GM15510 (cell line): ENCODE data around the gene EHMT1.

Experiments
- POLR2A ChIP-seq: IDR thresholded peaks from 3 replicates; pipeline ENCODE4 v1.6.1; 2011; ENCODE audit warnings: borderline replicate concordance; ENCODE audit not compliant: insufficient read length; ENCODE audit errors: extremely low read depth

EHMT1 gene

DNA sequence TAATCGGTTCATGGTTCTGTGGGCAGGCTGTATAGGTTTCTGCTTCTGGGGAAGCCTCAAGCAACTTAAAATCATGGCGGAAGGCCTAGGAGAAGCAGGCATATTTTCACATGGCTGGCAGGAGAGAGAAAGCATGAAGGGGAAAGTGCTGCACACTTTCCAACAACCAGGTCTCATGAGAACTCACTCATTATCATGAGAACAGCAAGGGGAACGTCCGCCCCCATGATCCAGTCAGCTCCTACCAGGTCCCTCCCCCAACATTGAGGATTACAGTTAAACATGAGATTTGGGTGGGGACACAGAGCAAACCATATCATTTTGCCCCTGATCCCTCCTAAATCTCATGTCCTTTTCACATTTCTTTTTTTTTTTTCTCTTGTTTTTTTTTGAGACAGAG is 82.1 kb downstream of the EHMT1 start:
- TF ChIP-seq POLR2A, result no peak

DNA sequence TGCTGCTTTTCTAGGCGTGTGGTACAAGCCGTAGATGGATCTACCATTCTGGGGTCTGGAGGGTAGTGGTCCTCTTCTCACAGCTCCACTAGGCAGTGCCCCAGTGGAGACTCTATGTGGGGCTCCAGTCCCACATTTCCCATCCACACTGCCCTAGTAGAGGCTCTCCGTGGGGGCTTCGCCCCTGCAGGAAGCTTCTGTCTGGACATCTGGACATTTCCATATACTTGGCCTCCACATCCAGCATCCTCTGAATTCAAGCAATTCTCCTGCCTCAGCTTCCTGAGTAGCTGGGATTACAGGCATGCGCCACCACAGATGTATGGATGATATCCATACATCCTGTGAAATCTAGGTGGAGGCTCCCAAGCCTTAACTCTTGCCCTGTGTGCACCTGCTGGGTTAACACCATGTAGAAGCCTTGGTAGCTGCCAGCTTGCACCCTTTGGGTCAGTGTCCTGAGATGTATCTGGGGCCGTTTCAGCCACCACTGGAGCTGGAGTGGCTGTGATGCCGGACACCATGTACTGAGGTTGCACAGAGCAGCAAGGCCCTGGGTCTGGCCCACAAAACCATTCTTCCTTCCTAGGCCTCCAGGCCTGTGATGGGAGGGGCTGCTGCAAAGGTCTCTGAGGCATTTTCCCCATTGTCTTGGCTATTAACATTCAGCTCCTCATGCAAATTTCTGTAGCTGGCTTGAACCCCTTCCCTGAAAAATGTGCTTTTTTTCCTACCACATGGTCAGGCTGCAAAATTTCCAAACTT is 84.0 kb downstream of the EHMT1 start:
- TF ChIP-seq POLR2A, result no peak

DNA sequence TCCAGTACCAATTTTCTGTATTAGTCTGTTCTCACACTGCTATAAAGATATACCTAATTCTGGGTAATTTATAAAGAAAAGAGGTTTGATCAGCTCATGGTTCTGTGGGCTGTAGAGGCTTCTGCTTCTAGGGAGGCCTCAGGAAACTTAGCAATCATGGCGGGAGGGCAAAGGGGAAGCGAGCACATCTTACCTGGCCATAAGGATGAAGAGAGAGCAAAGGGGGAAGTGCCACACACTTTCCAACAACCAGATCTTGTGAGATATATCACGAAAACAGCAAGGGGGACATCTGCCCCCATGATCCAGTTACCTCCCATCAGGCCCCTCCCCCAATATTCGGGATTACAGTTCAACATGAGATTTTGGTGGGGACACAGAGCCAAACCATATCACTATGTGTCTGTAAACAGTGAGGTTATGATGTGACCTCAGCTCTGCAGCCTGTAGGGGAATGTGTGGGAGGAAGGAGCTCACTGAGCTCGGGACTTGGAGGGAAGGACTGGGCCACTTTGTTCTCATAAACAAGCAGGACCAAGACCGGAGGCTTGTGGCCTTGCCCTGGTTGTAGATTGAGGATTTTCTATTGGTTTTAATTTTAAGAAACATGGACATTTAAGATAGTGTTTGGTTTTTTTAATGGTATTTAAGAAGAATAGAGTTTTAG is 85.2 kb downstream of the EHMT1 start:
- TF ChIP-seq POLR2A, result no peak

DNA sequence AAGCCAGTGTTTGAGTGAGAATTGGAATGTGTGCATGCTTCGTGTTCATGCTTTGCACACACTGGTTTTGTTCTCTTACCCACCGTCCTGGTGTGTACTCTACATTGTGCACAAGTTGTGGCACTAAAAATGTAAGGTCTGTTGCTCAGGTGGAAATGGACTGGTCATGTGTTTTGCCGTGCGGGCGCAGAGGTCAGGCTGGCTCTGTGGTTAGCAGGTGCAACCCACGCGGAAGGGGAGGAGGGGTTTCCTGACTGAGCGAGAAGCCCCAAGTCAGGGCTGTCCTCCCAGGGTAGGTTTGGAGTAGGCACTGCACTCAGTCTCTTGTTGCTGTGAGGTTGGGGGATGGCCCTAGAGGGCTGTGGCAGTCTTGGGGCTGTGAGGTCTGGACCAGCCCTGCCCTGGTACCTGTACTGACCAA is 86.6 kb downstream of the EHMT1 start:
- TF ChIP-seq POLR2A, result no peak

DNA sequence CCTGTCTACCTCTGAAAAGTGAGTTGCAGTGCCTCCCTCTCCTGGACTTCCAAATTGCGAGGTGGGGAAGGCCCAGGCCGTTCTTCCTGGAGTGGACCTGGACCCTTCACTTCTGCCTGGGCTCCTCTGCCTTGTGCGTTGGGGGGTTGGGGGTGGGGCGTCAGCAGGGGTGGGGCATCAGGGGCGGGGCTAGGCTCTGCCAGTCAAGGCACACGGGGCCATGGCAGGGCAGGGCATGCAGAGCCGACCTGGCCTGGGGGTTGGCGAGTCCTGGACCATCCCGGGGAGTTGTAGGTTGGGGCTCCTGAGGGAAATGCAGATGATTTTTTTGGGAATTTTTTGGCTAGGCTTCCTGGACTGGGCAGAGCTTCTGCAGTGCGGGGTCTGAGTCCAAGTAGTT is 87.1 kb downstream of the EHMT1 start:
- no peak for TF ChIP-seq POLR2A

DNA sequence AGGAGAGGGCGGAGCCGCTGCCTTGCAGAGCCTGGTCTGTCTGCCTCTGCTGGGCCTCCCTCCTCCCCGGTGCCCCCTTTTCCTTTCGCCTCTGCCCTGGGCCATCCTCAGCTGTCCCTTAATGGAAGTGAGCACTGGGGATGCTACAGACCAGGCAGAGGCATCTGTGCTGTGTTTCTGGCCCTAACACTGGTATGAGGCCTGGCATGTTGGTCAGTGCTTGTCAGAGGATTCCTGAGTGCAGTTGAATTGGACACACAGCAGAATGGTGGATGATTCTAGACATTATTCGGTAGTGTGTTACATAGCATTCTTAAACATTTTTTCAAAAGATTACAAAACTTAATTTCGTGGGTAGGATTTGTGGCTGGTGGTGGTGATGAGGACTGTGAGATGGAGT is 88.6 kb downstream of the EHMT1 start:
- TF ChIP-seq POLR2A, result no peak

DNA sequence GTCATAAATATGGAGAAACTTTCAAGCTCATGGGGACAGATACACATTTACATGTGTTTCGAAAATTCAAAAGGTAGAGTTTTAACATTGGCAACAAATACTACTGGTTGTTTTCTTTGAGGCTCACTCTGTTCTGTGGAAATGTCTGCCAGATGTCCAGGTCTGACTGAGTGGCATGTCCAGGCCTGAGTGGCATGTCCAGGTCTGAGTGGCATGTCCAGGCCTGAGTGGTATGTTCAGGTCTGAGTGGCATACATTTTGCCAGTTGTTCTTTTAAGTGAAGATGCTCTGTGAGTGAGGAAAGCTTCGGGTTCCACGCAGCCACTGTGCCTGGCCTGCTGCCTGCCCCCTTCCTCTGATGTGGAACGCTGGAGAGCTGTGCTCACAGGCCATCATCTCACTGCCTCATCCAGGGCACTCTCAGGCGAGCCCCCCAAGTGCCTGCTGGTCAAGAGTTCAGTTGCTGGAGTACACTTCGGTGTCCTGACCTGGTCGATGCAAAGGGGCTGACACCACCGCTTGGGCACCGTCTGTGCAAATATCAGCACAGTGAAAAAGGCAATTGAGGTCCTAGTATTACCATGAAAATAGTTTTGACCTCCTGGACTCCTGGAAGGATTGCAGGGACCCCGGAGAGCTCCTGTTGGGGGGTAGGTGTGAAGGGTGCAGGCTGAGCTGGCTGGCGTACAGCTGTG is 89.9 kb downstream of the EHMT1 start:
- no peak for TF ChIP-seq POLR2A

DNA sequence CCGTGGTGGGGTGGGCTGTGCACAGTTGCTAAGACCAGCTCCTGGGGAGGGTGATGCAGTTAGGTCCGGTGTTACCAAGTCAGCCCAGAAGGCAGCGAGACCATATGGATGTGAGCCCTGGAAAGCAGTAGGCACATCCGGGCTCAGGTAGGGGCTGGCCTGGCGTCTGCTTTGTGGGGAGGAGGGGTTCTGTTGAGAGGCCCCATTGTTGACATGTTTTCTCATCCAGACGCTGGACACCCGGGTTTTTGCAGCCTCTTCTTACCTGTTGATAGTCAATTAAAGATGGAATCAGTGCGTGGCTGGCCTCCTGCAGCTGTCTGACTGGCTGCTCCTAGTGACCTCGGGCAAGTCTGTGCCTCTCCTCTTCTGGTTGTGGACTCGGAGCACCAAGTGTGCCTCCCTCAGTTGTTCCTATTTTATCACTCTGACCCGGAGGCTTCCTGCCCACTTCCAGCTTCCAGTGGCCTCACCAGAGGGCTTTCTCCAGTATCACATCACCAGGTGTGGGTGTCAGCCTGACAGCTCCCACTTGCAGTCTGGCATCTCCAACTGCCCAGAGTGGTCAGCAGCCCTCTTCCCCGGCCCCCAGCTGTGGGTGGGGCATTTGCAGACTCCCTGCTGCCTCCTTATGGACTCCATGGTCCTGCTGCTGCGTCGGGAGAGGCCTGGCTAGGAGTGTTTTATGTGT is 90.8 kb downstream of the EHMT1 start:
- TF ChIP-seq POLR2A, result no peak

DNA sequence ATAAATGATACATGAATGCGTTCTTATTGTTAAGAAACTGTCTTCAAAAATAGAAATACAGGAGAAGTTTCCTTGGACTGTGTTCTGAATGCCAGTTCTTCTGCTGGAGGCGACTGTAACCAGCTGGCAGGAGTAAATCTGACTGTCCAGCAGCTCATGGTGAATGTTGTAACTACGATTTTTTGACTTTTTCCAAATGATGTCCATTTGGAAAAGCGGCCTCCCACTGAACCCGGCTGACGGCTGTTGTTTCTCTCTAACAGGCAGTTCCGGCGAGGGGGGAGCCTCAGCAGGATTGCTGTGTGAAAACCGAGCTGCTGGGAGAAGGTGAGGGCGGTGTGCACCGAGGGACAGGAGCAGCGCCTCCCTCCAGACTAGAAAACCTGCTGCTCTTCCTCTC is 91.9 kb downstream of the EHMT1 start:
- TF ChIP-seq POLR2A, result no peak

DNA sequence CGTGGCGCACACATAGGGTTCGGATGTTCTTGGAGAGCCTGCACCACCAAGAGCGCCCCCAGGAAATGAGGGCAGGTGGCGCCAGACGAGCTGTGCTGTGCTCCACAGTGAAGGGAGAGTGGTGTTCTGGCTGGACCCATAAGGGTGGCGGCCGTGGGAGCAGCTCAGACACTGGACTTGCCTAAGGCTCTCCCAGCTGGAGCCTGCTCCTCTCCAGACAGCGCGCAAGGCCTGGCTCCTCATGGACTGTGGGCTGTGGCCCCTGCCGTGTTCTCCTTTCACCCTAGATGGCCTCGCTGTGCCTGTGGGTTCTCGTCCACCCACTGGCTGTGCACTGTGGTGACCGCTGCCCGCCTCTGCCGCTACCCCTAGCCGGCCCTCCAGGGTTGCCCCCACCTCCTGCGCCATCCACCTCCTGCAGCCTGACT is 92.9 kb downstream of the EHMT1 start:
- TF ChIP-seq POLR2A, result no peak

DNA sequence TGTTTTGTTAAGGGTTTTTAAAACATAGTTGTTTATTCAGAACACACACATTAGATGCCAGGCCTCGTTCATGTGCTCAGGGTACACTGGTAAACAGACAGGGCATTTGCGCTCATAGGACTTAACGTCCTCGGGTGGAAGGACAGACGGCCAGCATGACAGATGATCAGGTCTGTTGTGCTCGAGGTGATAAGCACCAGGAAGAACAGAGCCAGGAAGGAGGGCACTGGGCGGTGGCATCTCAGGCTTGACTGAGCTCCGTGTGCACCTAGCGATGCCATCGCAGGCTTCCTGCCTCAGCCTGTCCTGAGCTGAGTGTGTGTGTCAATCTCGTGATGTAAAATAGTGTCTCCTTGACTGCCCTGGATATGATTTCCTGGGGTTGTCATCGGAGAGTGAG is 96.5 kb downstream of the EHMT1 start:
- TF ChIP-seq POLR2A, result no peak

DNA sequence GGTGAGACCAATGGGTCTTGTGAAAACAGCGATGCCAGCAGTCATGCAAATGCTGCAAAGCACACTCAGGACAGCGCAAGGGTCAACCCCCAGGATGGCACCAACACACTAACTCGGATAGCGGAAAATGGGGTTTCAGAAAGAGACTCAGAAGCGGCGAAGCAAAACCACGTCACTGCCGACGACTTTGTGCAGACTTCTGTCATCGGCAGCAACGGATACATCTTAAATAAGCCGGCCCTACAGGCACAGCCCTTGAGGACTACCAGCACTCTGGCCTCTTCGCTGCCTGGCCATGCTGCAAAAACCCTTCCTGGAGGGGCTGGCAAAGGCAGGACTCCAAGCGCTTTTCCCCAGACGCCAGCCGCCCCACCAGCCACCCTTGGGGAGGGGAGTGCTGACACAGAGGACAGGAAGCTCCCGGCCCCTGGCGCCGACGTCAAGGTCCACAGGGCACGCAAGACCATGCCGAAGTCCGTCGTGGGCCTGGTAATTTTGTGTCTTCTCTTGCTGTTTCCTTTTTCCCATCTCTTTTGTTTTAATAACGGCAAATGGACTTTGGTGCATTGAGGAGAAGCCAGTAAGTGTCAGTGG is 98.0 kb downstream of the EHMT1 start:
- TF ChIP-seq POLR2A, result no peak

DNA sequence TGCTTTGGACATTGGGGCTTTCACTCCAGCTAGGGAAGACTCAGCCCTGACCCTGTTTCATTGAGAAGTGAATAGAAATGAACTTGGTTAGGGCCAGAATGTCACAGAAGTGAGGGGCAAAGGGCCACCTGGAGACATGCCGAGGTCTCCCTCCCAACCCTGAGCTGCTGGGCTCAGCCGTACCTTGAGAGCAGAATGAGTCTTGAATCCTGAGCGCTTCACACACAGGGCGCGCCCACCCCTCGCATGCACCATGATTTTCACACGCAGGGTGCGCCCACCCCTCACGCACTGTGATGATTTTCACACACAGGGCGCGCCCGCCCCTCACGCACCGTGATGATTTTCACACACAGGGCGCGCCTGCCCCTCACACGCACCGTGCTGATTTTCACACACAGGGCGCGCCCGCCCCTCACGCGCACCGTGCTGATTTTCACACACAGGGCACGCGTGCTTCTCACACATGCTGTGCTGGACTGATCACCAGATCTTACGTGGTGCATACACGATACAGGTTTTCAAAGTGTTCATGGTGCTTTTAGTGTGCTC is 99.0 kb downstream of the EHMT1 start:
- TF ChIP-seq POLR2A, result no peak

DNA sequence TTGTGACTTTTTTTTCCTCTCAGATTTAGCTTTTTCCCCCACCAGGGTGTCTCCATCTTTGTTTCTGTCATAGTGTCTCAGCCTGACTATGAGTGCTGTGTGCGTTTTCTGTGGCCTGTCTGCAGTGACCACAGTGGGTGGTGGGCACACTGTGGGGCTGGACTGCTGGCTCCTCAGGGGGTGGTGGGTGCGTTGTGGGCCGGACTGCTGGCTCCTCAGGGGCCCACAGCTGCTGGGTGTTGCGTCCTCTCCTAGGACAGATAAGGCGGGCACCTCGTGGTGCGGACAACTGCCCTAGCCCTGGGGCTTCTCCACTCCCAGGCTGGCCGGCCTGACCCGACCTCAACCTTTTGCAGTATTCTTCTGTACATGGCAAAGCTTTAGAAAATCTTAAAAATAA is 100.4 kb downstream of the EHMT1 start:
- no peak for TF ChIP-seq POLR2A
